Dendritic cell treated with granulocyte-macrophage colony-stimulating factor and Interleukin-4, amounts not matched to agents 40 ng/mL and 50 ng/mL, for 4 days (primary cell): ENCODE measurements around the gene ZFAND3.

ENCODE experiments used
- H3K27ac Mint-ChIP-seq: one replicate; pipeline ENCODE4 v1.8.0; 2022; ENCODE audit warnings: mild to moderate bottlenecking, mixed read lengths
- H3K27me3 Mint-ChIP-seq: one replicate; pipeline ENCODE4 v1.8.0; 2022; ENCODE audit warnings: mild to moderate bottlenecking, mixed read lengths
- H3K36me3 Mint-ChIP-seq: one replicate; pipeline ENCODE4 v1.8.0; 2022; ENCODE audit warnings: low read depth, mixed read lengths
- H3K4me1 Mint-ChIP-seq: one replicate; pipeline ENCODE4 v1.8.0; 2022; ENCODE audit warnings: low read depth, mixed read lengths
- H3K4me3 Mint-ChIP-seq: one replicate; pipeline ENCODE4 v1.8.0; 2022; ENCODE audit warnings: mild to moderate bottlenecking, moderate library complexity, mixed read lengths
- H3K9me3 Mint-ChIP-seq: one replicate; pipeline ENCODE4 v1.8.0; 2022; ENCODE audit warnings: mixed read lengths
- intact Hi-C: fragments of 100-400 bp; cut with micrococcal nuclease; formaldehyde crosslinking; loops from one replicate; pipeline ENCODE4 v1.15.0; 2022

Gene ZFAND3

DNA sequence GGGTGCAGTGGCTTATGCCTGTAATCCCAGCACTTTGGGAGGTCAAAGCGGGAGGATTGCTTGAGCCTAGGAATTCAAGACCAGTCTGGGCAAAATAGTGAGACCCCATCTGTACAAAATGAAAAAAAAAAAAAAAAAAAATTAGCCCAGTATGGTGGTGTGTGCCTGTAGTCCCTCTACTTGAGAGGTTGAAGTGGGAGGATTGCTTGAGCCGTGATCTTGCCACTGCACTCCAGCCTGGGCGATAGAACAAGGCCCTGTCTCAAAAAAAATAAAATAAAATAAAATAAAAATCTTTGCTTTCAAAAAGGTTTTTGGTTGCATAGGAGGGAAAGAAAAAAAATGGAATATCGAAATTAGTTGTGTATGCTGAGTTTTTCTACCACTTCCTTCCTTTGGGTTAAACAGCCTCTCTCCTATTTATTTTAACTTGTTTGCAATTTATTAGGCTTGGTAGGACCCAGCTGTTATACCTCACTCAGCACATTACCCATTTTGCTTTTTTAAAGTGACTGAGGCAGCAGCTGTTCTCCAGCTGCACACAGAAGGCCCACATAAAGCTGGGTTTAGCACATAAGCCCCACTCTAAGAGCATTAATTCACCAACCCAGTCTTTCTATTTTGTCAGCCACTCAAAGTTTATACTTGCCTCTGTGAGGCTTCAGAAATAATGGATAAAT, 152.3 kb downstream of the ZFAND3 start:
- Mint-ChIP-seq H3K27ac (no peak overlapping the region), H3K9me3 (peaks cover 16% of the 10 kb centered on the region), H3K4me1 (peaks cover 22% of the 10 kb centered on the region), H3K27me3 (no peaks in the 10 kb centered on the region), H3K4me3 (no peak overlapping the region), H3K36me3 (peaks cover 17% of the 10 kb centered on the region)
- intact Hi-C loops, result no loop called here

DNA sequence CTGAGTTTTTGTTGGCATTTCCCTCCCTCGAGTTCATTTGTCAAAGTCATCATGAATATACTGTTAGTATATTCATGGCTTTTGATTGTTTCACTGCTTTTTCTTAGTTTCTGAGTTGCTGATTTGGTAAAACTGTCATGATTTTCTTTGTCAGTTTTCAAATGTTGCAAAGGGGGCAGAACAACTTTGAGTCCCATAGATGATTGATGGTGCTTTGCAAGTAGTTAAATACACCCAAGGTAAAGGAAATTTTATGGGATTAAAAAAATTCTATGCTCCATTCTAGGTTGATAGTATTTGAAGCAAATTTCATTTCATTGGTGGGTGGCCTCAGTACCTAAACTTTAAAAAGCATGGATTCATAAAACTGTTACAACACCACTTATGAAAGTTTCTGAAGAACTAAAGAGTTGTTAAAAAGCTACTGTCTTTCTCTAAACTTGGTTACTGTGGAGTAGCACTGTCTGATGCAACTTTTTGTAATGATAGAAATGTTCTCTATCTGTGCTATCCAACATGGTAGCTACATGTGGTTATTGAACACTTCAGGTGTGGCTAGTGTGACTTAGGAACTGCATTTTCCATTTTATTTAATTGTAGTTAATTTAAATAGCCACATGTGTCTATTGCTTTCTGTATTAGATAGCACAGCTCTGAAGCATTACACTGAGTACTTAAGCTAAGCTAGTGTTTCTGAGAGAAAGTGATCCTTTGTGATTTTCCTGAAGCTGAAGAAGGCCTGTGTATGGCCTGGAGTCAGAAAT, 153.6 kb downstream of the ZFAND3 start:
- H3K4me1 Mint-ChIP-seq, result peaks cover 19% of the 10 kb centered on the region
- H3K36me3 Mint-ChIP-seq, result peaks cover 17% of the 10 kb centered on the region
- intact Hi-C loops, result no loop called here
- peaks cover 16% of the 10 kb centered on the region for H3K9me3 Mint-ChIP-seq
- H3K27me3 Mint-ChIP-seq, result no peaks in the 10 kb centered on the region
- no peak overlapping the region for H3K27ac Mint-ChIP-seq
- H3K4me3 Mint-ChIP-seq, result no peak overlapping the region

GRCh38 chr6:37974381-37974780, 154.9 kb downstream of the ZFAND3 start:
- no peaks in the 10 kb centered on the region for H3K27me3 Mint-ChIP-seq
- intact Hi-C loops, result no loop called here
- peaks cover 19% of the 10 kb centered on the region for H3K4me1 Mint-ChIP-seq
- peaks cover 16% of the 10 kb centered on the region for H3K9me3 Mint-ChIP-seq
- no peak overlapping the region for H3K27ac Mint-ChIP-seq
- H3K36me3 Mint-ChIP-seq, result peaks cover 17% of the 10 kb centered on the region
- H3K4me3 Mint-ChIP-seq, result no peak overlapping the region

- H3K27me3 Mint-ChIP-seq, result no peaks in the 10 kb centered on the region
- peaks cover 17% of the 10 kb centered on the region for H3K36me3 Mint-ChIP-seq
- H3K4me3 Mint-ChIP-seq, result no peak overlapping the region
- intact Hi-C loops, result no loop called here
- H3K4me1 Mint-ChIP-seq, result peaks cover 25% of the 10 kb centered on the region
- no peak overlapping the region for H3K27ac Mint-ChIP-seq
- H3K9me3 Mint-ChIP-seq, result peaks cover 16% of the 10 kb centered on the region
Measured at GRCh38 chr6:37974943-37975342, 155.4 kb downstream of the ZFAND3 start.

DNA sequence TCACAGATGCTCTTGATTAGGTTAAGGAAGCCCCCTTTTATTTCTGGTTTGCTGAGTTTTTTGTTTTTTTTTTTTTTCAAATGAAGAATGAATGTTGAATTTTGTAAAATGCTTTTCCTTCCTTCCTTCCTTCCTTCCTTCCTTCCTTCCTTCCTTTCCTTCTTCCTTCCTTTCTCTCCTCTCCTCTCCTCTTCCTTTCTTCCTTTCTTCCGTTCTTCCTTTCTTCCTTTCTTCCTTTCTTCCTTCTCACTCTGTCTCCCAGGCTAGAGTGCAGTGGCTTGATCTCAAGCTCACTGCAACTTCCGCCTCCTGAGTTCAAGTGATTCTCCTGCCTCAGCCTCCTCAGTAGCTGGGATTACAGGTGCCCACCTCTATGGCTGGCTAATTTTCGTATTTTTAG, 158.2 kb downstream of the ZFAND3 start:
- Mint-ChIP-seq H3K27ac (no peak overlapping the region), H3K9me3 (peaks cover 16% of the 10 kb centered on the region), H3K4me1 (peaks cover 43% of the 10 kb centered on the region), H3K27me3 (no peaks in the 10 kb centered on the region), H3K4me3 (no peak overlapping the region), H3K36me3 (peaks cover 17% of the 10 kb centered on the region)
- intact Hi-C loops, result no loop called here

DNA sequence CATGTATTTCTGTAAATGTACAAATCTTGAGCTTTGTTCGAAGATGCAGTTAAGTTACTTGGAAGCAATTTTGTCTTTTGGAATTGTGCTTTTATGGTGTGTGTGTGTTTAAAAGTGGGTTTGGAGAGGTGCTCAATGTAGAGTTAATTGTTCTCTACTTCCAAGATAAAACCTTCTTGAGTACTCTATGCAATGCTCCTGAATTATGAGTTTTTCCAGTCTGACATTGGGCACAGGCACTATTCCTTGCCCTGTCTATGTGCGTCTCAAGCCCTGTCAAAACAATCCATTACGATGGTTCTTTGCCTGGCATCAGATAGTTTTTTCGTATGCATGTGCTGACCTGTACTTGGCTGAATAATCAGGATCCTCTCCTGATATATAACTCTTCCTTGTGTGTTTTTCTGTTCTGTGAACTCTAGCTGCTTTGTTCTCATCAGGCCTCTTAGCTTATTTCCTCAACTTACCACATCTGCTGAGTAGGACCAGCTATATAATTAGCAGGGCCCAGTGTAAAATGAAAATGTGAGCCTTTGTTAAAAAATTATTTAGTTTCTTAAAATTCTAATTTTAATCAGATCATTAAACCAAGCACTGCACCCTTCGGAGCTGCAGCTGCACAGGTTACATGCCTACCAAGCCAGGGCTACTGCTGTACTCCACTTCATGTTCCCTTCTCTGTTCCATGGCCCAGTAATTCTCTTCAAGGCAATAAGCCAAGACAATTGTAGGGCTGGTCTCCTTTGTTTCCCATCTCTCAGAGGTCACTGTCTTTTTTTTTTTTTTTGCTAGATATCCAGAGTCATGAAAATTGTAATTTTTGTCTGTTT, 160.1 kb downstream of the ZFAND3 start:
- Mint-ChIP-seq H3K4me3 (no peak overlapping the region), H3K27me3 (no peaks in the 10 kb centered on the region), H3K9me3 (peaks cover 9% of the 10 kb centered on the region), H3K27ac (no peak overlapping the region), H3K4me1 (peaks cover 43% of the 10 kb centered on the region), H3K36me3 (peaks cover 9% of the 10 kb centered on the region)
- intact Hi-C loops, result no loop called here

DNA sequence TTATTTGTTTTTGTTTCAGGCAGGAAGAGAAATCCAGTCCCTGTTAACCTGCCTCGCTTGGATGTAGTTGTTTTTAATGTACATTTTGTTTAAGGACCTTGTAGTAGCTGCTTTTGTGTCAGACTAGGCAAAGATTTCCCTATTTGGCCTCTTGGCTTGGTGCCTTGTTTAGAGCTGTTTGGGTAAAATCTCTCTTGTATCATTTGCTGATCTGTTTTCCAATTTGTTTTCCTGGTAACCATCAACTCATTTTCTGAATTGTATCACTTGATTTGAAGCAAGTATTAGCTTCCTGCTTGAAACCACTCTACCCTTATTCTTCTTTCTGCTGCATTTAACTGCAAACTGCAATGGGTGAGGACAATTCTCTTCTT, 160.7 kb downstream of the ZFAND3 start:
- Mint-ChIP-seq H3K27me3 (no peaks in the 10 kb centered on the region), H3K27ac (no peak overlapping the region), H3K36me3 (peaks cover 6% of the 10 kb centered on the region), H3K4me1 (peaks cover 43% of the 10 kb centered on the region), H3K9me3 (peaks cover 8% of the 10 kb centered on the region), H3K4me3 (no peak overlapping the region)
- intact Hi-C loops, result no loop called here

- H3K27me3 Mint-ChIP-seq, result no peaks in the 10 kb centered on the region
- intact Hi-C loops, result no loop called here
- H3K4me3 Mint-ChIP-seq, result no peak overlapping the region
- no peak overlapping the region for H3K27ac Mint-ChIP-seq
- peaks cover 43% of the 10 kb centered on the region for H3K4me1 Mint-ChIP-seq
- H3K9me3 Mint-ChIP-seq, result peaks cover 2% of the 10 kb centered on the region
- peaks cover 1% of the 10 kb centered on the region for H3K36me3 Mint-ChIP-seq
Measured at GRCh38 chr6:37981626-37982025, 162.1 kb downstream of the ZFAND3 start.

- Mint-ChIP-seq H3K4me1 (peaks cover 41% of the 10 kb centered on the region), H3K9me3 (no peaks in the 10 kb centered on the region), H3K27ac (no peak overlapping the region), H3K4me3 (no peak overlapping the region), H3K36me3 (no peaks in the 10 kb centered on the region), H3K27me3 (no peaks in the 10 kb centered on the region)
- intact Hi-C loops, result no loop called here
Measured at GRCh38 chr6:37982317-37982716, 162.8 kb downstream of the ZFAND3 start.

DNA sequence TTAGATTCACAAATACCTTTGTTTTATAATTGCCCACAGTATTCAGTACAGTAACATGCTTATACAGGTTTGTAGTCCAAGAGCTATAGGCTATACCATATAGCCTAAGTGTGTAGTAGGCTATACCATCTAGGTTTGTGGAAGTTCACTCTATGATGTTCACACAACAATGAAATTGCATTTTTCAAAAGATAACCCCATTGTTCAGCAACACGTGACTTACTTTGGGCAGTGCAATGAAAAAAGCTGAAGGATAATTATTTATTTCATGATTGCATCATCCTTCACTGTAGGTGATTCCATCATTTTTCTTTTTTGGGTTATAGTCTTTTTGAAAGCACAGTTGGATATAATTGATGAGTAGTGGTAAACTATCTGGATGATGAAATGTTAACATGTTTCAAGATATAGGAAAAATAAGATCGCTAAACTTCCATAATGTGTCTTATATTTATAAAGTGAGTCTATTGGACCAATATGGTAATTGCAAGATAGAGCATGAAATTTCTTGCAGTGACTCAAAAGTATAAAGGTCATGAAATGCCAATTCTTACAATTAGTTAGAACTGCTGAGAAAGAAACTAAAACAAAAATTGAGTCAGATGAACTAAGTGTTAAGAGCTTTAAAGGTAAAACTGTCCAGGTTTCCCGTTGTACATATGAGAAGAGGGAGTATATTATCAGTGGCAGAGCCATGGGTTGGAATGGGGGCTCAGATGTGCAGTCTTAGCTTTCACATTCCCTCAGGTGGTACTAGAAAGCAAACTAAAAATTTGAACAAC, 164.4 kb downstream of the ZFAND3 start:
- no peaks in the 10 kb centered on the region for H3K9me3 Mint-ChIP-seq
- no peaks in the 10 kb centered on the region for H3K27me3 Mint-ChIP-seq
- no peaks in the 10 kb centered on the region for H3K36me3 Mint-ChIP-seq
- intact Hi-C loops, result no loop called here
- H3K27ac Mint-ChIP-seq, result no peak overlapping the region
- H3K4me3 Mint-ChIP-seq, result no peak overlapping the region
- H3K4me1 Mint-ChIP-seq, result peaks cover 36% of the 10 kb centered on the region

DNA sequence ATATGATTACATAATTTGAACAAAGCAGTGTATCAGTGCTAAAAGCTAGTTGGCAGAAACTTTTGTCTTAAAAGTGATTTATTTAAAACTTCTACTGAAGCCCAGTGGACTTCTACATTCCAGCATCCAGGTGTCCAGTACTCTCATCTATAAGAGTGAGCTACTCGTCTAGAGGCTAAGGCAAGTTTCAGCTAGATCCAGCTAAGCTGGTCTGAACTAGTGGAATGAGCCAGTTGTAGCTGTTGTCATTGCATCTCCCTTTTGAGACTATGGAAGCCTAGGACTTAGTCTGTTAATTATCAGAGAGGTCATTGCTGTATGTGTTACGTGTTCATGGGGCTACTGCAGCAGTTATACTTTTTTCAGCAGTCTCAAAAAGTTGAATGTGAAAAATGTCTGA, 165.1 kb downstream of the ZFAND3 start:
- H3K36me3 Mint-ChIP-seq, result no peaks in the 10 kb centered on the region
- H3K27me3 Mint-ChIP-seq, result no peaks in the 10 kb centered on the region
- peaks cover 29% of the 10 kb centered on the region for H3K4me1 Mint-ChIP-seq
- no peaks in the 10 kb centered on the region for H3K9me3 Mint-ChIP-seq
- intact Hi-C loops, result no loop called here
- H3K4me3 Mint-ChIP-seq, result no peak overlapping the region
- H3K27ac Mint-ChIP-seq, result no peak overlapping the region

- peaks cover 21% of the 10 kb centered on the region for H3K4me1 Mint-ChIP-seq
- no peak overlapping the region for H3K4me3 Mint-ChIP-seq
- no peak overlapping the region for H3K27ac Mint-ChIP-seq
- no peaks in the 10 kb centered on the region for H3K36me3 Mint-ChIP-seq
- no peaks in the 10 kb centered on the region for H3K27me3 Mint-ChIP-seq
- no peaks in the 10 kb centered on the region for H3K9me3 Mint-ChIP-seq
- intact Hi-C loops, result no loop called here
Measured at GRCh38 chr6:37985355-37985754, 165.8 kb downstream of the ZFAND3 start.

DNA sequence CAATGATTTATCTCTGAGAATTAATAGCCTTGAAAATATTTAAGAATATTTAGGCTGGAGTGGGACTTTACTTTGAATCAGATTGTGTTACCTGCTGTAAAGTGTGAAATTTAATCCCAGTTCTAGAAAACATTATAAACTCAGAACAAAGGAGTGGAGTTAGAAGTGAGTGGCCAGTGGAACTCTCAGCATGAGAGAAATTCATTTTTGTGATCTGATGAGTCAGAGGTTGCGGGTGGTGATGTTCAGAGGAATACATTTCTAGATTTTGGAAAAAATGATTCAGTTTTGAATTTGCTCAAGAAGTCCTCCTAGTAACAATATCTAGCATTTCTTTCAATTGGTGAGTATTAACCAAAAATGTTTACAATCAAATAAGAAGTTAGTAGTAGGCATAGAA, 167.5 kb downstream of the ZFAND3 start:
- intact Hi-C loops, result no loop called here
- Mint-ChIP-seq H3K4me3 (no peak overlapping the region), H3K4me1 (peaks cover 7% of the 10 kb centered on the region), H3K36me3 (no peaks in the 10 kb centered on the region), H3K27ac (no peak overlapping the region), H3K27me3 (no peaks in the 10 kb centered on the region), H3K9me3 (no peaks in the 10 kb centered on the region)
